Kidney (tissue), 14 donors: Measurements from ENCODE around the gene CNTNAP1. TPM values are rescaled to one million over a fixed set of nuclear protein-coding genes. Genes with fewer than 3 reads are reported as not detected.

ENCODE experiments used
- DNase-seq, 5 donors: peaks; one replicate each; pipeline ENCODE4 v3.0.0-alpha.2; 2013 to 2020
- FAIRE-seq: peaks from 2 replicates; lab custom pipeline; 2012; peaks lifted over from hg19 to GRCh38; lab: Jason Lieb, UNC
- H3K27ac ChIP-seq, 2 donors: one replicate each; pipeline ENCODE4 v1.7.0; 2013; ENCODE audit warnings: low read depth in 2 of 2, low read length in 2 of 2, inconsistent platforms in 1 of 2
- H3K27me3 ChIP-seq: one replicate; pipeline ENCODE4 v1.7.1; 2013; ENCODE audit warnings: low read length, inconsistent platforms; ENCODE audit not compliant: control insufficient read depth, insufficient read depth
- H3K36me3 ChIP-seq, 3 donors: one replicate each; pipeline versions ENCODE4 v1.7.0 to v1.7.1; 2013; ENCODE audit warnings: low read length in 3 of 3, control low read depth in 1 of 3, inconsistent platforms in 1 of 3; ENCODE audit not compliant: insufficient read depth in 3 of 3, control insufficient read depth in 2 of 3
- H3K4me1 ChIP-seq, 3 donors: one replicate each; pipeline versions ENCODE4 v1.7.0 to v1.7.1; 2013; ENCODE audit warnings: low read length in 3 of 3, inconsistent platforms in 1 of 3, low read depth in 1 of 3; ENCODE audit not compliant: control insufficient read depth in 2 of 3, insufficient read depth in 2 of 3
- H3K4me3 ChIP-seq, 3 donors: one replicate each; pipeline versions ENCODE4 v1.7.0 to v1.8.1; 2013; ENCODE audit warnings: low read length in 3 of 3, control low read depth in 1 of 3, inconsistent platforms in 1 of 3
- H3K9ac ChIP-seq, 3 donors: one replicate each; pipeline versions ENCODE4 v1.7.0 to v1.7.1; 2013; ENCODE audit warnings: low read length in 3 of 3, control low read depth in 1 of 3, inconsistent platforms in 1 of 3
- H3K9me3 ChIP-seq, 3 donors: one replicate each; pipeline versions ENCODE4 v1.7.0 to v1.7.1; 2013; ENCODE audit warnings: low read length in 3 of 3, control low read depth in 1 of 3, inconsistent platforms in 1 of 3; ENCODE audit not compliant: control insufficient read depth in 2 of 3, insufficient read depth in 1 of 3
- CTCF ChIP-seq: IDR thresholded peaks from 3 replicates; pipeline ENCODE4 v1.5.1; 2012; ENCODE audit warnings: mild to moderate bottlenecking, moderate library complexity, borderline replicate concordance; ENCODE audit not compliant: insufficient read depth; ENCODE audit errors: extremely low read depth
- intact Hi-C: fragments of 100-400 bp; cut with DNase I; formaldehyde crosslinking; loops from one replicate; pipeline ENCODE4 v1.11.1; 2022
- polyA plus RNA-seq: library from polyadenylated mRNA; stranded (reverse); fragments of 350-450 nt; fragmentation: Illumina TruSeq; extraction: RNeasy Lipid Tissue Mini Kit (QIAGEN cat#74804); gene quantifications from one replicate; pipeline ENCODE4 v1.2.3, GENCODE V29; 2014; ENCODE audit warnings: low read depth, low replicate concordance; ENCODE audit not compliant: insufficient read depth
- total RNA-seq: library from RNA; stranded (reverse); fragmentation: NEBNext Ultra II Directional; extraction: Animal tissue kit (Norgen Biotek cat#: 25700); gene quantifications from one replicate; pipeline ENCODE4 v1.2.1, GENCODE V29; 2021
- donor health status: control.
- donor health status: control.
- donor health status: control.
- donor health status: control.
- donor health status: control.
- donor health status: DM: yes; HTN: yes; CAD: no.
- donor health status: Normal renal cell carcinoma (clear cell type).

CNTNAP1 gene
- total and polyA plus RNA-seq, 2 donors from 2014 or later = 1.4 to 9.1 TPM

- peaks cover 29% of the 10 kb centered on the region for H3K27me3 ChIP-seq
- no peak for TF ChIP-seq CTCF
- no peak overlapping the region for H3K4me3 ChIP-seq
- H3K9me3 ChIP-seq = no peaks in the 10 kb centered on the region
- peaks cover 0 to 6% (median 0%) of the 10 kb centered on the region in 3 donors for H3K4me1 ChIP-seq
- H3K27ac ChIP-seq = no peak overlapping the region
- FAIRE-seq (no peak), DNase-seq (peak in 2 of 5 donors; percentile 32 to 66)
- H3K36me3 ChIP-seq = no peaks in the 10 kb centered on the region
- intact Hi-C loops = loop anchor here (5.0 kb wide), 1 partner anchor 254 kb away; no protein-coding TSS in a partner anchor
- no peak overlapping the region for H3K9ac ChIP-seq
Measured at GRCh38 chr17:42687707-42688320, 5.5 kb downstream of the CNTNAP1 start.

- DNase-seq (no peak), FAIRE-seq (no peak)
- intact Hi-C loops = no loop called here
- Histone ChIP-seq H3K27ac (no peak overlapping the region), H3K4me1 (no peaks in the 10 kb centered on the region), H3K36me3 (peaks cover 0 to 2% (median 0%) of the 10 kb centered on the region in 3 donors), H3K9me3 (no peaks in the 10 kb centered on the region), H3K4me3 (no peak overlapping the region), H3K27me3 (peaks cover 17% of the 10 kb centered on the region), H3K9ac (no peak overlapping the region)
- TF ChIP-seq CTCF = no peak
Measured at GRCh38 chr17:42690596-42690995, 8.3 kb downstream of the CNTNAP1 start.

- DNase-seq (peak in 1 of 5 donors; percentile 46), FAIRE-seq (no peak)
Measured at GRCh38 chr17:42691021-42691545, 8.8 kb downstream of the CNTNAP1 start.

More at GRCh38 chr17:42691021-42691545, 8.8 kb downstream of the CNTNAP1 start:
- TF ChIP-seq CTCF = no peak
- Histone ChIP-seq H3K27ac (no peak overlapping the region), H3K9me3 (no peaks in the 10 kb centered on the region), H3K36me3 (peaks cover 0 to 2% (median 0%) of the 10 kb centered on the region in 3 donors), H3K9ac (no peak overlapping the region), H3K4me3 (no peak overlapping the region), H3K4me1 (no peaks in the 10 kb centered on the region), H3K27me3 (peaks cover 15% of the 10 kb centered on the region)
- intact Hi-C loops = no loop called here
